PC-9 (cell line): ENCODE measurements around the gene CREB3L1.

Source experiments
- EZH2 ChIP-seq: fragments of 200-600 bp; sonication (generic); IDR thresholded peaks from 2 replicates; pipeline ENCODE4 v1.8.0; 2017; ENCODE audit warnings: antibody characterized with exemption, low read depth
- TF ChIP-seq, protein P1 (sequence below): fragments of 200-600 bp; sonication (generic); conservative IDR thresholded peaks from 2 replicates; pipeline ENCODE4 v1.6.1; 2017; ENCODE audit warnings: mixed run types, antibody characterized with exemption, mild to moderate bottlenecking, moderate library complexity

DNA sequence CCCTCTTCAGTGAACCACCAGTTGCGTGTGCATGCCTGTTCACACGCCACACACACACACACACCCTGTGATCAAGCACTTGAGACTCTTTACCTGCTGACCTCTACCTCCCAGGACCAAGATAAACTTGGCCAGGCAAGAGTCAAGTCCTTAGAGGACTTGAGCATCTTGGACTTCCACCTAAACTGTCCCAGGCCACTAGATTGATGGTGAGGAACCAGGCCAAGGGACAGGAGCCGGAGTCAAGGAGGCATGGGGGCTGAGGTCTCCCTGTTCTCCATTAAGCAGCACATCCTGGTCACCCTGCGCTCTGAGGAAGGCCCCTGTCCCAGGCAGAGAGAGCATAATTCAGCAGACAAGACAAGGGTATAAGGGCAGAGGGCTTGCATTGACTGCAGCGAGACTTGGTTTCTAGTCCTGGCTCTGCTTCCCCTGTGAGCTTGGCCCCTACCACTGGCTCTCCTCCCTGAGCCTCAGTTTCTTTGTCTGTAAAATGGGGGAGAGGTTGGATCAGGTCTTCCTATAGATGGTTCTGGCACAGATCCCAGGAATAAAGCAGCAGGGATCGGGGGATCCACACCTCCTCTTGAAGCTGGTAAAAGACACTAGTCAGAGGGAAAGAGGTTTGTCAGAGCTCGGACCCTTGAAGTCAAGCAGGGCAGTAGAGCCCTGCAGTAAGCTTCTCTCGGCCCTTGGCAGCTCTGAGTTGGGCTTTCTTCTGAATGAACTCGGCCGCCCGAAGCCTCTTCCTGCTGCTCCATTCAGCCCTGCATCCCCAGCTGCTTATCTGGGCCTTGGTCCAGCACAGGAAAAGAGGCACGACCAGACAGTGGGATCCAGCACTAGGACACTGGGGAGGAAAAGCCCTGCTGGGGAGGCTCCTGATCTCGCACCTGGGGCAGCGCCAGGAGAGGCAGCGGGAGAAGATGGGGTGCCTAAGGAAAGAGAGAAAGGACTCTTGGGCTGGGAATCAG is 2.0 kb downstream of the CREB3L1 start:
- TF ChIP-seq, protein P1, sequence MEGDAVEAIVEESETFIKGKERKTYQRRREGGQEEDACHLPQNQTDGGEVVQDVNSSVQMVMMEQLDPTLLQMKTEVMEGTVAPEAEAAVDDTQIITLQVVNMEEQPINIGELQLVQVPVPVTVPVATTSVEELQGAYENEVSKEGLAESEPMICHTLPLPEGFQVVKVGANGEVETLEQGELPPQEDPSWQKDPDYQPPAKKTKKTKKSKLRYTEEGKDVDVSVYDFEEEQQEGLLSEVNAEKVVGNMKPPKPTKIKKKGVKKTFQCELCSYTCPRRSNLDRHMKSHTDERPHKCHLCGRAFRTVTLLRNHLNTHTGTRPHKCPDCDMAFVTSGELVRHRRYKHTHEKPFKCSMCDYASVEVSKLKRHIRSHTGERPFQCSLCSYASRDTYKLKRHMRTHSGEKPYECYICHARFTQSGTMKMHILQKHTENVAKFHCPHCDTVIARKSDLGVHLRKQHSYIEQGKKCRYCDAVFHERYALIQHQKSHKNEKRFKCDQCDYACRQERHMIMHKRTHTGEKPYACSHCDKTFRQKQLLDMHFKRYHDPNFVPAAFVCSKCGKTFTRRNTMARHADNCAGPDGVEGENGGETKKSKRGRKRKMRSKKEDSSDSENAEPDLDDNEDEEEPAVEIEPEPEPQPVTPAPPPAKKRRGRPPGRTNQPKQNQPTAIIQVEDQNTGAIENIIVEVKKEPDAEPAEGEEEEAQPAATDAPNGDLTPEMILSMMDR, result no peak
- TF ChIP-seq EZH2, result no peak
